Spleen (tissue), 7 donors: Measurements from ENCODE around the gene FSIP1.

Experiments used
- POLR2AphosphoS5 ChIP-seq, 3 donors: sonication (generic); formaldehyde crosslinking; IDR thresholded peaks; one replicate each; pipeline ENCODE4 v1.5.1; 2017; ENCODE audit warnings: antibody characterized with exemption in 3 of 3
- TF ChIP-seq, protein P1 (sequence below), 11 experiments: fragments of 200-600 bp in 7 of 11; fragments of 450-650 bp in 4 of 11; sonication (generic) in 4 of 11; IDR thresholded peaks in 8 of 11; conservative IDR thresholded peaks in 3 of 11; 1 replicate in 7 of 11; 2 replicates in 4 of 11; pipeline versions ENCODE4 v1.4.0 to v1.8.0; 2016 to 2021; ENCODE audit warnings: antibody characterized with exemption in 11 of 11, inconsistent platforms in 4 of 11, mild to moderate bottlenecking in 1 of 11
- donor health status: DM: no; HTN: no; CAD: no; lungs with moderate emphysema.
- donor health status: DM: no; HTN: no; CAD: no.
- donor health status: DM: no; HTN: no; CAD: no.

DNA sequence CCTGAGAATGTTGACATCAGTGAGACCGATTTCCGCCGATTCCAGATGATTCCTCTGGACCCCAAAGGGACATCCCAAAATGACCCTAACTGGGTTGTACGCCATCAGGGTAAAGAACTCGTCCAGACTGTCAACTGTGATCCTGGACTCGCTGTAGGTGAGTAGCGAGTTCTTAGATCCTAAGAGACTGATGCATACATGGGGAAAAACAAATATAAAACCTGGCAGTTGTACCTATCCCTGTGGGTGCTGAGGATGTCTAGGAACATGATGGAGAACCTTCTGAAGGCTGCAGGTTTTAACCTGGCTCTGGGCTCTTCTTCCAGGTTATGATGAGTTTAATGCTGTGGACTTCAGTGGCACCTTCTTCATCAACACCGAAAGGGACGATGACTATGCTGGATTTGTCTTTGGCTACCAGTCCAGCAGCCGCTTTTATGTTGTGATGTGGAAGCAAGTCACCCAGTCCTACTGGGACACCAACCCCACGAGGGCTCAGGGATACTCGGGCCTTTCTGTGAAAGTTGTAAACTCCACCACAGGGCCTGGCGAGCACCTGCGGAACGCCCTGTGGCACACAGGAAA is 189.5 kb downstream of the FSIP1 start:
- TF ChIP-seq POLR2AphosphoS5 (IDR thresholded peaks at IDR 0.05) = peak; percentile 15 to 79 (median 36)
- TF ChIP-seq, protein P1, sequence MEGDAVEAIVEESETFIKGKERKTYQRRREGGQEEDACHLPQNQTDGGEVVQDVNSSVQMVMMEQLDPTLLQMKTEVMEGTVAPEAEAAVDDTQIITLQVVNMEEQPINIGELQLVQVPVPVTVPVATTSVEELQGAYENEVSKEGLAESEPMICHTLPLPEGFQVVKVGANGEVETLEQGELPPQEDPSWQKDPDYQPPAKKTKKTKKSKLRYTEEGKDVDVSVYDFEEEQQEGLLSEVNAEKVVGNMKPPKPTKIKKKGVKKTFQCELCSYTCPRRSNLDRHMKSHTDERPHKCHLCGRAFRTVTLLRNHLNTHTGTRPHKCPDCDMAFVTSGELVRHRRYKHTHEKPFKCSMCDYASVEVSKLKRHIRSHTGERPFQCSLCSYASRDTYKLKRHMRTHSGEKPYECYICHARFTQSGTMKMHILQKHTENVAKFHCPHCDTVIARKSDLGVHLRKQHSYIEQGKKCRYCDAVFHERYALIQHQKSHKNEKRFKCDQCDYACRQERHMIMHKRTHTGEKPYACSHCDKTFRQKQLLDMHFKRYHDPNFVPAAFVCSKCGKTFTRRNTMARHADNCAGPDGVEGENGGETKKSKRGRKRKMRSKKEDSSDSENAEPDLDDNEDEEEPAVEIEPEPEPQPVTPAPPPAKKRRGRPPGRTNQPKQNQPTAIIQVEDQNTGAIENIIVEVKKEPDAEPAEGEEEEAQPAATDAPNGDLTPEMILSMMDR (IDR thresholded peaks at IDR 0.05 in 8 of 11, conservative IDR thresholded peaks at IDR 0.05 in 3 of 11) = no peak
